Measurements from ENCODE around the gene TSGA10IP.

TSGA10IP gene

GRCh38 chr11:65975771-65976170 lies 30.5 kb downstream of the TSGA10IP start:
- TF ChIP-seq, protein P1, sequence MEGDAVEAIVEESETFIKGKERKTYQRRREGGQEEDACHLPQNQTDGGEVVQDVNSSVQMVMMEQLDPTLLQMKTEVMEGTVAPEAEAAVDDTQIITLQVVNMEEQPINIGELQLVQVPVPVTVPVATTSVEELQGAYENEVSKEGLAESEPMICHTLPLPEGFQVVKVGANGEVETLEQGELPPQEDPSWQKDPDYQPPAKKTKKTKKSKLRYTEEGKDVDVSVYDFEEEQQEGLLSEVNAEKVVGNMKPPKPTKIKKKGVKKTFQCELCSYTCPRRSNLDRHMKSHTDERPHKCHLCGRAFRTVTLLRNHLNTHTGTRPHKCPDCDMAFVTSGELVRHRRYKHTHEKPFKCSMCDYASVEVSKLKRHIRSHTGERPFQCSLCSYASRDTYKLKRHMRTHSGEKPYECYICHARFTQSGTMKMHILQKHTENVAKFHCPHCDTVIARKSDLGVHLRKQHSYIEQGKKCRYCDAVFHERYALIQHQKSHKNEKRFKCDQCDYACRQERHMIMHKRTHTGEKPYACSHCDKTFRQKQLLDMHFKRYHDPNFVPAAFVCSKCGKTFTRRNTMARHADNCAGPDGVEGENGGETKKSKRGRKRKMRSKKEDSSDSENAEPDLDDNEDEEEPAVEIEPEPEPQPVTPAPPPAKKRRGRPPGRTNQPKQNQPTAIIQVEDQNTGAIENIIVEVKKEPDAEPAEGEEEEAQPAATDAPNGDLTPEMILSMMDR (IDR thresholded peaks at IDR 0.05), result no peak

DNA sequence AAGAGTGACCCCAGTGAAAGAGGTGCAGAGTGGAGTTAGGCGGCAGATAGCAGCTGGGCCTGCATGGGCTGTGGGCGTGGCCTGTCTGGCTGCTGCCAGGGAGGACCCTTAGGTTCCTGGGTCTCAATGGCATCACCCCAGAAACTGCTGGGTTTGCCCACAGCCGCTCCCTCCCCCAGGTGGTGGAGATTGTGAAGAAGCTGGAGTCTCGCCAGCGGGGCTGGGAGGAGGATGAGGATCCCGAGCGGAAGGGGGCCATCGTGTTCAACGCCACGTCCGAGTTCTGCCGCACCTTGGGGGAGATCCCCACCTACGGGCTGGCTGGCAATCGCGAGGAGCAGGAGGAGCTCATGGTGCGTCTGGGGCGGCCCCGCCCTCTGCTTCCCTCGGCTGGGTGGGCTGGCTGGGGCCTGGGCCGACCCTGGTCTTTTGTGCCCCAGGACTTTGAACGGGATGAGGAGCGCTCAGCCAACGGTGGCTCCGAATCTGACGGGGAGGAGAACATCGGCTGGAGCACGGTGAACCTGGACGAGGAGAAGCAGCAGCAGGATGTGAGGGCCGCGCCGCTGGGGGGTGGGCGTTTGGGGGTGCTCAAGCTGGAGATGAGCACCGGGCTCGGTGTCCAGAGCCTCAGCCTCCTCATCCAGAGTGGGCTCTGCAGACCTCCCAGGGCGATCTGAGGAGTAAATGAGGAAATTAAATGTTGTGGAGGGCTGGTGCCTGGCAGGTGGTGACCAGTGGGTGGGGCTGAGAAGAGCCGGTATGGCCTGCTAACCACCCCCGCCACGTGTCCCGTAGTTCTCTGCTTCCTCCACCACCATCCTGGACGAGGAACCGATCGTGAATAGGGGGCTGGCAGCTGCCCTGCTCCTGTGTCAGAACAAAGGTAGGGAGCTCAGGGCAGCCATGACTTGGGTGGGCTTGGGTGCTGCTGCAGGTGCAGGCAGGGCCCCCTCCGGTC lies 31.2 kb downstream of the TSGA10IP start:
- no peaks in the 10 kb centered on the region for H3K9me3 ChIP-seq
- no peak overlapping the region for H3K27ac ChIP-seq
- no peaks in the 10 kb centered on the region for H3K4me1 ChIP-seq (ENCODE audit: control insufficient read depth in 1 of 2, insufficient read depth in 1 of 2, low read depth in 1 of 2, low read length in 1 of 2)
- H3K4me3 ChIP-seq (ENCODE audit: low read depth in 1 of 2, low read length in 1 of 2), result no peak overlapping the region
- H3K36me3 ChIP-seq, result peaks cover 54% of the 10 kb centered on the region
- TF ChIP-seq, protein P1 (IDR thresholded peaks at IDR 0.05), result no peak
- no peaks in the 10 kb centered on the region for H3K27me3 ChIP-seq

More at GRCh38 chr11:65975771-65976170, 30.5 kb downstream of the TSGA10IP start:
- Histone ChIP-seq H3K4me3 (ENCODE audit: low read depth in 1 of 2, low read length in 1 of 2) (no peak overlapping the region), H3K27ac (no peak overlapping the region), H3K4me1 (ENCODE audit: control insufficient read depth in 1 of 2, insufficient read depth in 1 of 2, low read depth in 1 of 2, low read length in 1 of 2) (no peaks in the 10 kb centered on the region), H3K9me3 (no peaks in the 10 kb centered on the region), H3K36me3 (peaks cover 54% of the 10 kb centered on the region), H3K27me3 (no peaks in the 10 kb centered on the region)

GRCh38 chr11:65977621-65978390 lies 32.5 kb downstream of the TSGA10IP start:
- Histone ChIP-seq H3K27me3 (no peaks in the 10 kb centered on the region), H3K4me1 (ENCODE audit: control insufficient read depth in 1 of 2, insufficient read depth in 1 of 2, low read depth in 1 of 2, low read length in 1 of 2) (no peaks in the 10 kb centered on the region), H3K36me3 (peaks cover 54% of the 10 kb centered on the region), H3K4me3 (ENCODE audit: low read depth in 1 of 2, low read length in 1 of 2) (no peak overlapping the region), H3K9me3 (no peaks in the 10 kb centered on the region), H3K27ac (no peak overlapping the region)
- TF ChIP-seq, protein P1 (IDR thresholded peaks at IDR 0.05), result no peak

DNA sequence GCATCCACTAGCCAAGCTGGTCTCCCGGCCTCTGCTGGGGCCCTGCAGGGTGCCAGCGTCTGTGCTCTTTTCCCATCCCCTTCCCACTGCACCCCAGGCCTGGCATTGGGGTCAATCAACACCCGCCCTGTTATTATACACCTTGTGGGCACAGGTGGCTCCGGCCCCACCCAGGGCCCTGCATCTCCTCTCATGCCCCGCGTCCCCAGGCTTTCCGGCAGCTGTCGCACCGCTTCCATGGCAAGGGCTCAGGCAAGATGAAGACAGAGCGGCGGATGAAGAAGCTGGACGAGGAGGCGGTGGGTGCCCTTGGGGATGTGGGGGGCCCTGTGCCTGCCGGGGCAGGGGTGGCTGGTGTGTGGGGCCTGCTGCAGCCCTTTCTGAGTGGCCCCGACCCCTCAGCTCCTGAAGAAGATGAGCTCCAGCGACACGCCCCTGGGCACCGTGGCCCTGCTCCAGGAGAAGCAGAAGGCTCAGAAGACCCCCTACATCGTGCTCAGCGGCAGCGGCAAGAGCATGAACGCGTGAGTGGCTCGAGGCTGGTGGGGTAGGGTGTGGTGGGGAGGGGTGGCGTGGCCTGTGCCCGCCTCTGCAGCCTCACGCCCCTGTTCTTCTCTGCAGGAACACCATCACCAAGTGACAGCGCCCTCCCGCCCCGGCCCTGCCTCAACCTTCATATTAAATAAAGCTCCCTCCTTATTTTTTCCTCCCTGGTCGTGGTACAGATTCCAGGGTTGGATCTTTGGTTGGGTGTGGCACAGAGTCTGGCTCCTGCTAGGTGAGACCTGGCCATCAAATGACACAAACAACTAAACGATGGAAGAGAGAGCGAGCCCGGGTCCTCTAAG lies 33.3 kb downstream of the TSGA10IP start:
- TF ChIP-seq, protein P1 (IDR thresholded peaks at IDR 0.05), result no peak
- H3K4me3 ChIP-seq (ENCODE audit: low read depth in 1 of 2, low read length in 1 of 2), result no peak overlapping the region

DNA sequence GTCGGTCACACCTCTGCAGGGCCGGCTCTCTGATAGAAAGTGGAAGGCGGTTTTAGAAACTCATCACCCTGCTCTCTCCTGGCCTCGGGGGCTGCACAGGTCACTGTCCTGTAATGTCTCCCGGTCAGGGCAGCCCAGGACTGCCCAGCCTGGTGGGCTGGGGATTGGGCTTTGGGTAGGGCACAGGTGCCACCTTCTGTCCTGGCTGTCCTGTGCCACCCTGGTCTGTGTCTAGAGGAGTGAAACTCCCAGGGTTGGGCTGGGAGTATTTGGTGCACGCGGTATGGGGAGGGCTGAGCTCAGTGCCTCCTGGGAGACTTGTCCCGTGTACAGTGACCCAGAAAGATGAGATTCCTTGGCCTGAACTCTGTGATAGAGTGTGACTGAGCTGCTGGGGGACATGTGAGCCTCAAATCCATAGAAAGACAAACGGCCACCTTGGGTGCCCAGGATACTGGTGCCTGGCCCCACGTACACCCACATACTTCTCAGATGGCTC lies 34.0 kb downstream of the TSGA10IP start:
- Histone ChIP-seq H3K9me3 (no peaks in the 10 kb centered on the region), H3K27ac (no peak overlapping the region), H3K4me3 (ENCODE audit: low read depth in 1 of 2, low read length in 1 of 2) (no peak overlapping the region), H3K36me3 (peaks cover 47% of the 10 kb centered on the region), H3K27me3 (no peaks in the 10 kb centered on the region), H3K4me1 (ENCODE audit: control insufficient read depth in 1 of 2, insufficient read depth in 1 of 2, low read depth in 1 of 2, low read length in 1 of 2) (no peaks in the 10 kb centered on the region)
- TF ChIP-seq, protein P1 (IDR thresholded peaks at IDR 0.05), result no peak

More for the DNA sequence above, 33.3 kb downstream of the TSGA10IP start:
- H3K27me3 ChIP-seq, result no peaks in the 10 kb centered on the region
- H3K36me3 ChIP-seq, result peaks cover 49% of the 10 kb centered on the region
- H3K9me3 ChIP-seq, result no peaks in the 10 kb centered on the region
- H3K4me1 ChIP-seq (ENCODE audit: control insufficient read depth in 1 of 2, insufficient read depth in 1 of 2, low read depth in 1 of 2, low read length in 1 of 2), result no peaks in the 10 kb centered on the region
- no peak overlapping the region for H3K27ac ChIP-seq

All from neutrophil (primary cell).